Activated T-cell treated with anti-CD3 and anti-CD28 coated beads, Interleukin-2, amount 50 U/mL, for 4 hours (primary cell): ENCODE data around the gene GTF2B. TPM values are rescaled to one million over a fixed set of nuclear protein-coding genes. Genes with fewer than 3 reads are reported as not detected.
A peak's percentile ranks its signal among the peaks of the same experiment; 100 is the strongest.
"Not testable (repeated sequence)": the region's sequence is repeated elsewhere in the genome, so short reads cannot be mapped to it uniquely, and the experiment has no call there.

Experiments used
- ATAC-seq, 2 donors: fragments of 200-7000 bp; cut with Tn5 transposase; one replicate each; pipeline ENCODE4 v1.10.0; 2021
- DNase-seq: peaks from one replicate; pipeline ENCODE4 v3.0.0-alpha.2; 2020
- H3K27me3 Mint-ChIP-seq: one replicate; pipeline ENCODE4 v1.8.0; 2021; ENCODE audit warnings: low read depth, mixed read lengths
- H3K36me3 Mint-ChIP-seq: one replicate; pipeline ENCODE4 v1.8.0; 2022; ENCODE audit warnings: mixed read lengths; ENCODE audit not compliant: insufficient read depth
- H3K4me1 Mint-ChIP-seq: one replicate; pipeline ENCODE4 v1.8.0; 2021; ENCODE audit warnings: low read depth, mixed read lengths
- H3K4me3 Mint-ChIP-seq: one replicate; pipeline ENCODE4 v1.8.0; 2021; ENCODE audit warnings: mild to moderate bottlenecking, moderate library complexity, mixed read lengths
- H3K9me3 Mint-ChIP-seq: one replicate; pipeline ENCODE4 v1.8.0; 2021; ENCODE audit warnings: mixed read lengths
- total RNA-seq, 3 donors: library from RNA; stranded (reverse); gene quantifications; one replicate each; pipeline ENCODE4 v1.2.1, GENCODE V29; 2021

Gene GTF2B
- total RNA-seq, 3 donors from 2014 or later, result 39.3 to 44.0 (median 39.6) TPM

DNA sequence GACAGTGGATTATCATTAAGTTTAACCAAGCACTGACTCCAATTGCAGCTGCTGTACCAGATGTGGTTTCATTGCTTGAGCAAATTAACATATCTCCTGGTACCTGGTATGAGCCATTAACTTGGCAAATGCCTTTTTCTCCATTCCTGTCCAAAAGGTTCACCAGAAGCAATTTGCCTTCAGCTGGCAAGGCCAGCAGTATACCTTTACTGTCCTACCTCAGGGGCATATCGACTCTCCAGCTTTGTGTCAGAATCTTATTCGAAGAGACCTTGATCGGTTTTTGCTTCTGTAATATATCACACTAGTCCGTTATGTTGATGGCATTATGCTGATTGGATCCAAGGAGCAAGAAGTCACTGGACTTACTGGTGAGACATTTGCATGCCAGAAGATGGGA is 9.5 kb upstream of the GTF2B start:
- no peaks in the 10 kb centered on the region for H3K27me3 Mint-ChIP-seq
- ATAC-seq (no peak), DNase-seq (no peak)
- no peaks in the 10 kb centered on the region for H3K9me3 Mint-ChIP-seq
- no peaks in the 10 kb centered on the region for H3K4me1 Mint-ChIP-seq
- H3K4me3 Mint-ChIP-seq, result no peak overlapping the region
- H3K36me3 Mint-ChIP-seq, result no peaks in the 10 kb centered on the region

DNA sequence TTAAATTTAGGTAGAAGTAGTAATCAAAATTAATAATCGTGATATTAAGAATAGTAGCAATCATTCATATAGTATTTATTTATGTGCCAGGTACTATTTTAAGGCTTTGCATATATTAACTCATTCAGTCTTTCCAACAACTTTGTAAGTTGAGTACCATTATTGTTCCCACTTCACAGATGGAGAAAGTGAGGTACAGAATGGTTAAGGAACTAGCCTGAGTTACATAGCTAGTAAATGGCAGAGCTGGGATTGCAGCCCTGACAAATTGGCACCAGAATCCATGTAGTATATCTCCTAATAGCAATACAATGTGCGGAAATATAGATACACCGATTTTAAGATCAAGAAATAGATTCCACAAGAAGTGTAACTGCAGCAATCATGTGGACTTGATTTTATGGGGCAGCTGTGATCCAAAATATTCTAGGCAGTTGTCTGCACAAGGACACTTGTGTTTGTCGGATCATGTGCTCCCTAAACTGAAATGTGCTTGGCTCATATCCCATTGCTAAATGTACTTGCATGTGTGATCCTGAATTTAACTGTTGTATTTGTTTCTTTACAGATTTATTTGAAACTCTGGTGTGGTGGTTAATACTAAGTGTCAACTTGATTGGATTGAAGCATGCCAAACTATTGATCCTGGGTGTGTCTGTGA is 5.8 kb upstream of the GTF2B start:
- Mint-ChIP-seq H3K4me1 (peaks cover under 1% of the 10 kb centered on the region), H3K36me3 (no peaks in the 10 kb centered on the region), H3K27me3 (no peaks in the 10 kb centered on the region), H3K4me3 (no peak overlapping the region), H3K9me3 (no peaks in the 10 kb centered on the region)
- ATAC-seq (no peak), DNase-seq (no peak)

DNA sequence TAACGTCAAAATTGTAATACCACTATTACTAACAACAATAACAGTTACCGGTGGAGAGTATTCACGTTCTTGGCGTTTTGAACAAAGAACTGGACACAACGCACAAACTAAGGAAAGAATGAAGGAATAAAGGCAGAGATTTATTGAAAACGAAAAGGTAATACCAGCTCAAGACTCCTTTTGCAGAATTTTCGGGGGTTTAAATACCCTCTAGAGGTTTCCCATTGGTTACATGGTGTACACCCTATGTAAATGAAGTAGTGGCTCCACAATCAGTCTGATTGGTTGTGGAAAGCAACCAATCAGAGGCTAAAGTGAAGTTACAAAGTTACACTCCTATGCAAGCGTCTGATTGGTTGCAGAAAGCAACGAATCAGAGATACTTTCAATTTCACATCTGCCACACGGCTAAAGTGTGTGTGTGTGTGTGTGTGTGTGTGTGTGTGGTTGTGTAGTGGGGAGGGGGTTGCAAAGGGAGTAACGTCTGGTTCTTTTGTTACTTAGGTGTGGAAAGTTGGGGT is 1.1 kb upstream of the GTF2B start:
- no peak for ATAC-seq
- Mint-ChIP-seq H3K4me1 (peaks cover 31% of the 10 kb centered on the region), H3K27me3 (no peaks in the 10 kb centered on the region), H3K4me3 (peak overlapping the region; percentile 97), H3K36me3 (peaks cover 2% of the 10 kb centered on the region), H3K9me3 (no peaks in the 10 kb centered on the region)
- DNase-seq, result no peak

DNA sequence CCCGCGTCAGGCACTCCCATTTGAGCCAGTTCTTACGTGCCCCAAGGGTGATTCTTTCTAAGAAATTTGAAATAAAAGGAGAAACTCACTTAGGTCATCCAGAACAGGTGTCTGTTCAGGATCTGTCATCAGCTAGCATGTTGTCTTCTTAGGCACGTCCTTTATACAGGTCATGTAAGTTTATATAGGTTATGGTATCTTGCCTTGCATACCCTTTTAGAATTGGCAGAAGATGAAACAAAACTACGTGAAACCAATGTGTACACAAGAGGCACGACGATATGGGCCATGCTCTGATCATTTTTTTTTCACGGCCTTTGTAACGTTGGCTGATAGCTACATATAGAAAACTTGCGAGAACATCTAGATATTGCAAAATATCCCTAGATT is 579 bp upstream of the GTF2B start:
- no peak for ATAC-seq
- H3K27me3 Mint-ChIP-seq, result no peaks in the 10 kb centered on the region
- H3K36me3 Mint-ChIP-seq, result peaks cover 2% of the 10 kb centered on the region
- peaks cover 31% of the 10 kb centered on the region for H3K4me1 Mint-ChIP-seq
- peak overlapping the region; percentile 97 for H3K4me3 Mint-ChIP-seq
- no peak for DNase-seq
- no peaks in the 10 kb centered on the region for H3K9me3 Mint-ChIP-seq

DNA sequence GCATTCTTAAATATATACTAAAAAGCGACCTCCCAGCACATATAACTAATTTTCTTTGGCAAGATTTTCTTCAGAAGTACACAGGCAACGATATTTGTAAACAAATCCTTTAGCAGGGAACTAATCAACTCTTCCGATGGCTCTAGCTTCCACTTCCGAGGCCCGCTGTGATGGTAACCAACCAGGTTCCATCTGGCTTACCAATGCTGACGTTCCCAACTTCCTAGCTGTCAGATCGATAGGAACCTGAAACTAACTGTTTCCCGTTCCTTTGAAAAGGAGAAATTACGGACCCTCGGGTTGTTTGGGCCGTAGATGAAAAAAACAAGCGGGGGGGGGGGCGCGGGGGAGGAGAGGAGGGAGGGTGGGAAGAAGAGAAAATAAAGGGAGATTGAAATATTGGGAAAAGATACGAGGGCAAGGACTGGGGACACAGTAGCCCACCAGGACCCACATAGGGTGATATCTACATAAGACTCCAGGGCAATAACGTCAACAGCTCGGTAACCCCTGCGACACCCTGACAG is 513 bp downstream of the GTF2B start:
- DNase-seq, result no peak
- Mint-ChIP-seq H3K4me1 (peaks cover 34% of the 10 kb centered on the region), H3K4me3 (peak overlapping the region; percentile 97), H3K36me3 (peaks cover 8% of the 10 kb centered on the region), H3K27me3 (no peaks in the 10 kb centered on the region), H3K9me3 (no peaks in the 10 kb centered on the region)
- peak; percentile 30 to 36 for ATAC-seq

DNA sequence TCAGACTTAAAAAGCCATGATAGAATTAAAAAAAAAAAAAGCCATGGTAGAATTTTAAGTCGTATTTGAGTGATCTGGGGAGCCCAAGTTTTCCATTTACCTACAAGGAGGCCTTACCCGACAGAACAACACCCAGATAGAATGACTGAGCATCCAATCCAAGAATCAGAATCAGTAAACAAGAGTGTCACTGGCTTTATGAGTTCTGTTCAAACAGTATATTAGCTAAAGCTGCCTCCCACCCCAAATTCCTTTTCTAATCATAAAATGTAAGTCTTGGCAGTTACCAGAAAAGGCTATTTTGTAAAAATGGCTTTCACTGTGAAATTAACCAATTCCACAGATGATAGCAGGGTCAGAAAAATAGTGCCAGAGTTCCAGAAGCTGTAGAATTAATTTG is 1.2 kb downstream of the GTF2B start:
- DNase-seq, result no peak
- peaks cover 34% of the 10 kb centered on the region for H3K4me1 Mint-ChIP-seq
- H3K36me3 Mint-ChIP-seq, result peaks cover 8% of the 10 kb centered on the region
- no peaks in the 10 kb centered on the region for H3K27me3 Mint-ChIP-seq
- peak overlapping the region; percentile 97 for H3K4me3 Mint-ChIP-seq
- no peaks in the 10 kb centered on the region for H3K9me3 Mint-ChIP-seq
- no peak for ATAC-seq

DNA sequence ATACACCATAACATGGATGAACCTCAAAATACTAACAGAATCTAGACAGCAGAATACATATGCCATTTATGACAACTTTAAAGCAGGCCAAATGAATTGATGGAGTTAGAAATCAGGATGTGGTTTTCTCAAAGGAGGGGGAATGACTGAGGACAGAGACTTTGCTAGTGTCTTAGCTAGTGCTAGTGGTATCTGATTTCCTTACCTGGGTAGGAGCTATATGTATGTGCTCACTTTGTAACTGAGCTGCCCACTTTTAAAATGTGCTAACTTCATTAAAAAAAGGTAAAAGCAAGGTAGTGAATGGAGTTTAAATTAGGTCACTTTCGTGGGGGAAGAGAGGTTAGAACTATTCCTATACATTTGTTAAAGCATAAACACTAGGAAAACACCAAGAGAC is 2.6 kb downstream of the GTF2B start:
- Mint-ChIP-seq H3K27me3 (no peaks in the 10 kb centered on the region), H3K36me3 (peaks cover 10% of the 10 kb centered on the region), H3K4me3 (peak overlapping the region; percentile 76), H3K4me1 (peaks cover 40% of the 10 kb centered on the region), H3K9me3 (no peaks in the 10 kb centered on the region)
- DNase-seq (no peak), ATAC-seq (no peak)

DNA sequence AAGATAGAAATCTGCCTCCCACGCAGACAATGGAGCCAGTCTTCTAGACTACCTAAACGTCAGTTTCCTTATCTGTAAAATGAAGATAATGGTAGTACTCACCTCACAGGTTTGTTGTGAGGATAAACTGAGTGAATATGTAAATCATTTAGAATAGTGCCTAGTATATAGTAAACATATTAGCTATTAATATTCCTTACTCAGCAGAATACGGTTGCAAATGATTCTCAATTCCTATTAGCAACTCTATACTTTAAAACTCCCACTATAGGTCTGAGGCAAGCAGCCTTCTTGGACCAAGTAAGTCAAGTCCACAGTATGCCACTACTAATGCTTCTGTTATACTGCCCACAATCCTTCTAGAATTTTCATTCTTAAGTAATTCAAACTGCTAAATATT is 5.4 kb downstream of the GTF2B start:
- no peak for ATAC-seq
- Mint-ChIP-seq H3K27me3 (no peaks in the 10 kb centered on the region), H3K4me3 (no peak overlapping the region), H3K36me3 (peaks cover 19% of the 10 kb centered on the region), H3K9me3 (no peaks in the 10 kb centered on the region), H3K4me1 (peaks cover 56% of the 10 kb centered on the region)
- no peak for DNase-seq

DNA sequence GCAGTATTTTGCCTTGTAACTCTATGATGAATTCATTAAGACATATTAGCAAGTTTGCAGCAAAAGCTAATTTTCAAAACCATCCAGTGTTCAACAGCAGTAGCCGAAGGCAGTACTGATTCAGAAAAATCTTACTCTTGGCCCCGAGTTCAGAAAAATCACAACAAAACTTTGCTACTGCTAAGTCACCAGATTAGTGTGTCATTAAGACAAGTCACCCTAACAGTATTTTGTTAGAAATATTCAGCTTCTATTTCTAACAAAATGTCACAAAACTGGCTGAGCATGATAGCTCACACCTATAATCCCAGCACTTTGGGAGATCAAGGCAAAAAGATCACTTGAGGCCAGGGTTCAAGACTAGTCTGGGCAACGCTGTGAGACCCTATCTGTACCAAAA is 8.2 kb downstream of the GTF2B start:
- no peaks in the 10 kb centered on the region for H3K27me3 Mint-ChIP-seq
- no peak for ATAC-seq
- H3K4me1 Mint-ChIP-seq, result peaks cover 41% of the 10 kb centered on the region

DNA sequence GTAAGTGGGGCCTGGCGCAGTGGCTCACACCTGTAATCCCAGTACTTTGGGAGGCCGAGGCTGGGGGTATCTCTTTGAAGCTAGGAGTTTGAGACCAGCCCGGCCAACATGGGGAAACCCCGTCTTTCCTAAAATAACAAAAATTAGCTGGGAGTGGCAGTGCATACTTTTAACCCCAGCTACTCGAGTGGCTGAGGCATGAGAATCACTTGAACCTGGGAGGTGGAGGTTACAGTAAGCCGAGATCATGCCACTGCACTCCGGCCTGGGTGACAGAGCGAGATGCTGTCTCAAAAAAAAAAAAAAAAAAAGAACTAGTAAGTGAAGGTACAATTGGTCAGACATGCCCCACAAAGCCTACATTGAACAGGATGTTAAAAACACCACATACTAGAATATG is 10.7 kb downstream of the GTF2B start:
- DNase-seq, H3K4me3 Mint-ChIP-seq, ATAC-seq, H3K27me3 Mint-ChIP-seq, H3K9me3 Mint-ChIP-seq: not testable (repeated sequence)
- Mint-ChIP-seq H3K4me1 (peaks cover 38% of the 10 kb centered on the region), H3K36me3 (peaks cover 18% of the 10 kb centered on the region)

More for the DNA sequence above, 8.2 kb downstream of the GTF2B start:
- Mint-ChIP-seq H3K9me3 (no peaks in the 10 kb centered on the region), H3K4me3 (no peak overlapping the region), H3K36me3 (peaks cover 24% of the 10 kb centered on the region)
- no peak for DNase-seq

DNA sequence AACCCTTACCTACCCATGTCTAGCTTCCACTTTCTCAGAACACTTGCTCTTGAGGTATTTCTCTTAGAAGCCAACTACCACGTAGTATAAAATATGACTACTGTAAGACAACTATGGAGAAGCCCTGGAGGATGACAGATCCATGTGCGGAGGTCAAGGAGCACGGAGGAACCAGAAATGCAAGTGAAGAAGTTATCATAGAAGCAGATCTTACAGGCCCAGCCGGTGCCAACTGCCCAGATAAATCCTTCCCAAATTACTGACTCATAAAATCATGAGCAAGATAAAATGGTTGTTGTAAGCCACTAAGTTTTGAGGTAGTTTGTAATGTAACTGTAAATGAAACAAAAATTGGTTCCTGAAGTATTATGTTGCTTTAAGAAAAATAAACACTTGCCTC is 12.6 kb downstream of the GTF2B start:
- no peak overlapping the region for H3K4me3 Mint-ChIP-seq
- DNase-seq (no peak), ATAC-seq (no peak)
- peaks cover 43% of the 10 kb centered on the region for H3K4me1 Mint-ChIP-seq
- H3K9me3 Mint-ChIP-seq, result no peaks in the 10 kb centered on the region
- H3K27me3 Mint-ChIP-seq, result no peaks in the 10 kb centered on the region
- H3K36me3 Mint-ChIP-seq, result peaks cover 21% of the 10 kb centered on the region

DNA sequence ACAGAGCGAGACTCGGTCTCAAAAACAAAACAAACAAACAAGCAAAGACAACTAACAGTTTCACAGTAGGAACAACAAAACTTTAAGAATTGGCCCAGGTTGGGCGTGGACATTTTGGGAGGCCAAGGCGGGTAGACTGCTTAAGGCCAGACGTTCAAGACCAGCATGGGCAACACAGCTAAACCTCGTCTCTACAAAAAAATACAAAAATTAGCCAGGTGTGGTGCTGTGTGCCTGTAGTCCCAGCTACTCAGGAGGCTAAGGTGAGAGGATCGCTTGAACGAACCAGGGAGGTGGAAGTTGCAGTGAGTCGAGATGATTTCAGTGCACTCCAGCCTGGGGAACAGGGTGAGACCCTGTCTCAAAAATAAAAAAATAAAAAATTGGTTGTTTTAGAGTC is 13.5 kb downstream of the GTF2B start:
- Mint-ChIP-seq H3K4me3 (no peak overlapping the region), H3K4me1 (peaks cover 38% of the 10 kb centered on the region), H3K9me3 (no peaks in the 10 kb centered on the region), H3K36me3 (peaks cover 17% of the 10 kb centered on the region), H3K27me3 (no peaks in the 10 kb centered on the region)
- no peak for ATAC-seq
- no peak for DNase-seq

DNA sequence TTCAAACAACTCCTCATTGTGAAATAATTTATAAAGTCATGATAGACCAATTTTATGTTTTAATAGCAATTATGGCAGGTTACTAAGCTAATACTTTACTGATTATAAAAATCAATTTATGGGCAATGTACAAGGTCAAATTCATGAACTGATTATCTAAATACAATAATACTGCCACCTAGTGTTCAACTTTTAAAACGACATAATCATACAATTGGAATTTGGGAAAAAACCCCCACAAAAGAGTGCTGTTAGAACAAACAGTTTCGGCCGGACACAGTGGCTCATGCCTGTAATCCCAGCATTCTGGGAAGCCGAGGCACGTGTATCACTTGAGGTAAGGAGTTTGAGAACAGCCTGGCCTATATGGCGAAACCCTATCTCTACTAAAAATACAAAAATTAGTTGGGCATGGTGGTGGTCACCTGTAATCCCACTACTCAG is 14.0 kb downstream of the GTF2B start:
- ATAC-seq (no peak), DNase-seq (no peak)
- Mint-ChIP-seq H3K9me3 (no peaks in the 10 kb centered on the region), H3K36me3 (peaks cover 16% of the 10 kb centered on the region), H3K4me1 (peaks cover 38% of the 10 kb centered on the region), H3K27me3 (no peaks in the 10 kb centered on the region), H3K4me3 (no peak overlapping the region)

DNA sequence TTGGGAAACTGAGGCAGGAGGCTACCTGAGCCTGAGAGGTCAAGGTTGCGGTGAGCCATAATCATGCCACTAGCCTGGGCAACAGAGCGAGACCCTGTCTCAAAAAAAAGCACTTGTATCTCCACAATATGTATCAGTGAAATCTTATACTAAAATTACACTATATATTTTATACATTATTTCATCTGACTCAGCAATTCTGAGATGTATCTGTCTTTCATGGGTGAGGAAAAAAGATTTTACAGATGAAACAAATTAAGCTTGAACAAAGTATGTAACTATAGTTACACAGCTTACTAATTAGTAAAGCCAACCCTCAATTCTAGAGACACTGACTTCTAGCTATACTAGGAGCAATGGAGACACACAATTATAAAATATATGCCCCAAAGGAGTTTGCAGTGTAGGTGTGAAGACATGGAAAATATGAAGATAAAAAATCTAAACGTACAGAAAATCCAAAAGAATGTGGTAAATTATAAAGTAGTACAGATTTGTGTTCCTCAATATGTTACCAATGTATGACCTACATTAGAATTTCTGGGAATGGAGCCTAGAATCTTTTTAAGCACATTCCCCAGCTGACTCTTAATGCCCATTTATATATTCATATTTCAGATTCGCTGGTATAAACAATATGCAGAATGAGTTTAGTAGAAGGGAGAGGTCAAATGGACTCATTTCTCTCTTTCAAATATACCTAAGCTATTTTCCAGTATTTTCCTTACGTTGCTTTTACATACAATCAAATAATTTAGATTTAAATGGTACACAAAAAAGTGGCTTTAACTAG is 14.6 kb downstream of the GTF2B start:
- Mint-ChIP-seq H3K4me3 (no peak overlapping the region), H3K4me1 (peaks cover 34% of the 10 kb centered on the region), H3K9me3 (no peaks in the 10 kb centered on the region), H3K36me3 (peaks cover 14% of the 10 kb centered on the region), H3K27me3 (no peaks in the 10 kb centered on the region)
- ATAC-seq (no peak), DNase-seq (no peak)

DNA sequence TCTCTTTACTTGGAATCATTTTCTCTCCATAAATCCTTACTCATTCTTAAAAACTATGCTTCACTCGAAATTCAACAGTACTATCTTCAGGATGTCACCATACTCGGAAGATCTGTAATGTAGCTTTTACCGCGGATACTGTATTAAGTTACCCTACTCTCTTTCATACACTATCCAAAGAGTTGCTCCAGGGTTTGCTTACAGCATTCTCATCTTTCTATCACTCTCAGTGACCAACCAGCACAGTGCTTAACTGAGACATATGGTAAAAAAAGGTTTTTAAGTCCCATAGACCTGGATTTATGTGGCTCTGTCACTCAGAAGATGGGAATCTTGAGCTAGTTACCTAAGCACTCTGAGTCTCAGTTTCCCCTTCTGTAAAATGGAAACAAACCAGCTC is 15.8 kb downstream of the GTF2B start:
- Mint-ChIP-seq H3K27me3 (no peaks in the 10 kb centered on the region), H3K9me3 (no peaks in the 10 kb centered on the region), H3K4me1 (peaks cover 36% of the 10 kb centered on the region), H3K4me3 (no peak overlapping the region), H3K36me3 (peaks cover 14% of the 10 kb centered on the region)
- DNase-seq (no peak), ATAC-seq (no peak)
